Measurements from ENCODE around the gene PRKCH. TPM values are rescaled to one million over a fixed set of nuclear protein-coding genes. Genes with fewer than 3 reads are reported as not detected.

Gene PRKCH
- total RNA-seq, 1 donor from 2014 or later: 19.1 TPM

DNA sequence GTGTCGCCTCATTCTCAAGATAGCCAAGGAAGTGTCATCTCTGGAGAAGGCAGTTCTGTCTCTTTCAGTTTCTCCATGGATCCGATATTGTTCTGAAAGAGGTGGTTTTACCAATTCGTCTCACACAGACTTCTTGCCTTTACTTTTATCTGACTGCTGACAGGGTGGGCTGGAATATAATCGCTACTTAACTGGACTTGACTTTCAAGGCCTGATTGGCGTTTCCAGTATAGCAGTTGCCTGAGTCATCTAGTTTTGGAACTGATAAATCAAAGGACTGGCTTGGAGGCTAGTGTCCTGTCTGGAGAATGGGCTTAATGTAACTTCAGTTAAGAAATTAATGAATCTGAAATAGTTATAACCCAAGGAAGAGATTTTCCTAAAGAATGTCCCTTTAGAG lies 21.6 kb downstream of the PRKCH start:
- peaks cover 25% of the 10 kb centered on the region for H3K4me1 Mint-ChIP-seq (ENCODE audit: unreplicated experiment)
- TF ChIP-seq, protein P1, sequence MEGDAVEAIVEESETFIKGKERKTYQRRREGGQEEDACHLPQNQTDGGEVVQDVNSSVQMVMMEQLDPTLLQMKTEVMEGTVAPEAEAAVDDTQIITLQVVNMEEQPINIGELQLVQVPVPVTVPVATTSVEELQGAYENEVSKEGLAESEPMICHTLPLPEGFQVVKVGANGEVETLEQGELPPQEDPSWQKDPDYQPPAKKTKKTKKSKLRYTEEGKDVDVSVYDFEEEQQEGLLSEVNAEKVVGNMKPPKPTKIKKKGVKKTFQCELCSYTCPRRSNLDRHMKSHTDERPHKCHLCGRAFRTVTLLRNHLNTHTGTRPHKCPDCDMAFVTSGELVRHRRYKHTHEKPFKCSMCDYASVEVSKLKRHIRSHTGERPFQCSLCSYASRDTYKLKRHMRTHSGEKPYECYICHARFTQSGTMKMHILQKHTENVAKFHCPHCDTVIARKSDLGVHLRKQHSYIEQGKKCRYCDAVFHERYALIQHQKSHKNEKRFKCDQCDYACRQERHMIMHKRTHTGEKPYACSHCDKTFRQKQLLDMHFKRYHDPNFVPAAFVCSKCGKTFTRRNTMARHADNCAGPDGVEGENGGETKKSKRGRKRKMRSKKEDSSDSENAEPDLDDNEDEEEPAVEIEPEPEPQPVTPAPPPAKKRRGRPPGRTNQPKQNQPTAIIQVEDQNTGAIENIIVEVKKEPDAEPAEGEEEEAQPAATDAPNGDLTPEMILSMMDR (conservative IDR thresholded peaks at IDR 0.05): no peak

DNA sequence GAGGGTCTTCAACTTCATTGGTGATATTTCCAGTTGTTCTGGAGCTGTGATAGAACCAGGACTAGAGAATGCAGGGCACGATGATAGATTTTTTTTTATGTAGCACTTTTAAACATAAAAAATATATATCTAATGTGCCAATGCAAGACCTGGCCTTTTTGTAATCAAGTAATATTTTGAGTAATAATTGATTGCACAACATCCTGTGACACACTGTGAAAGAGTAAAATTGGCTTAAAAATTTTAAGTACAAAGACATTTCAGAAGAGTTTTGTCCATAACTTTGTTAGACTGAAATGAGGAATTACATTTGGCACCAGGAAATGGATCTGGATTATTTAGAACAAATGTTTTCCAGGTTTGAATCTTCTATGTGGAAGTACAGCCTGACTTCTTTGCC lies 22.1 kb downstream of the PRKCH start:
- Mint-ChIP-seq H3K27ac (no peak overlapping the region), H3K9me3 (no peaks in the 10 kb centered on the region), H3K4me3 (no peak overlapping the region), H3K27me3 (no peaks in the 10 kb centered on the region), H3K4me1 (ENCODE audit: unreplicated experiment) (peaks cover 20% of the 10 kb centered on the region), H3K36me3 (peaks cover 4% of the 10 kb centered on the region)
- TF ChIP-seq, protein P1 (conservative IDR thresholded peaks at IDR 0.05): no peak
- DNase-seq (ENCODE audit: extremely low spot score, unreplicated experiment): no peak

More for the DNA sequence above, 21.6 kb downstream of the PRKCH start:
- Mint-ChIP-seq H3K9me3 (no peaks in the 10 kb centered on the region), H3K27ac (no peak overlapping the region), H3K27me3 (no peaks in the 10 kb centered on the region), H3K36me3 (peaks cover 4% of the 10 kb centered on the region), H3K4me3 (no peak overlapping the region)
- no peak for DNase-seq (ENCODE audit: extremely low spot score, unreplicated experiment)

DNA sequence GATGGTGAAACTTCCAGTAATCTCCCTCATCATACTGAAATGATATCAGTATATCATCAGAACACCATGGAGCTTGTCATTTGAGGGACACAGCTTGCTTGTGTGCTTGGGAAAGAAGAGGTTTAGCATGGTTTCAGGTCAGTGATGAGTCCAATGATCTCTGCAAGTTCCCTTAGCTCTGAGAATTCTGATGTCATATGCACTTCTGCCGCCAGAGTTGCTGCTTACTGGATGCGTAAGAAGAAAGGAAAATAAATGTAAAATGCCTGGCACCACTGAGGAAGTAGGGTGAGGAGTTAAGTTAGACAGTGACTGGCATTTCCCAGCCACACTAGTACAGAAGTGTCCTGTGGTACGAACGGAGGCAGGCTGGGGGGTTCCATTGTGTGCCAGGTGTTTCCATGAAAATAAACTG lies 22.6 kb downstream of the PRKCH start:
- Mint-ChIP-seq H3K27me3 (no peaks in the 10 kb centered on the region), H3K4me1 (ENCODE audit: unreplicated experiment) (peaks cover 16% of the 10 kb centered on the region), H3K4me3 (no peak overlapping the region), H3K27ac (peak overlapping the region; percentile 61), H3K9me3 (no peaks in the 10 kb centered on the region), H3K36me3 (peaks cover 4% of the 10 kb centered on the region)
- no peak for DNase-seq (ENCODE audit: extremely low spot score, unreplicated experiment)
- TF ChIP-seq, protein P1 (conservative IDR thresholded peaks at IDR 0.05): no peak

DNA sequence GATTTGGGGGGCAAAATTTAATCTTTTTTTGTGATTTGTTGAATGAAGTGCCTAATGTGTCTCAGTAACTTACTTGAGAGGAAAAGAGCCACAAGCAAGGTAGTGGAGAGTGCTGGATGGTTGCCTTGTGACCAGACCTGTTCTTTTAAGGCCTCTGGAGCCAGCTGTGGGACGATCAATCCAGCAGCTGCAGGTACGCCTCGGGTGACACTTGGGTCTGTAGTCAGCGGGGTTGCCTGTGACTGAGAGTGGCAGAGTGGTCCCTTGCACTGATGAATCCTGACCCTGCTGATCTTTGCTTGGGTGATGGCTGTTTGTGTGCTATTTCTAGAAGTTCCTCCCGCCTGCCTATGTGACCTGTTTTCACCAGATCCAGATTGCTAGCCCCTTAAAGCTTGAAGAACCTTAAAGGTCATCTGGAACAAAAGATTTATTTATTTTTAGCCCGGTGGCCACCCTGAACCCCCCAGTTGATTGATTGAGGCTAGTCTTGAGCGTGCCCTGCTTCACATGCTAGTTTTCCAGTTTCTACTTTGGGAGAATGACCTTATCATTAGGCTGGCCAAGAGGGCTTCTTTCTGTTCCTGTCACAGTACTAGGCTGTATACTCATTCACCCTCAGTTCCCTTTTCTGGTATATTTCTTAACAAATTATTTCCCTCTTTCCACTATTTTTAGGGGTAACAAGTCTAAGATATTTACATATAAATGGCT lies 23.2 kb downstream of the PRKCH start:
- Mint-ChIP-seq H3K4me1 (ENCODE audit: unreplicated experiment) (peaks cover 16% of the 10 kb centered on the region), H3K27ac (peak overlapping the region; percentile 61), H3K4me3 (no peak overlapping the region), H3K36me3 (peaks cover 4% of the 10 kb centered on the region), H3K9me3 (no peaks in the 10 kb centered on the region), H3K27me3 (no peaks in the 10 kb centered on the region)
- no peak for DNase-seq (ENCODE audit: extremely low spot score, unreplicated experiment)
- TF ChIP-seq, protein P1 (conservative IDR thresholded peaks at IDR 0.05): no peak

DNA sequence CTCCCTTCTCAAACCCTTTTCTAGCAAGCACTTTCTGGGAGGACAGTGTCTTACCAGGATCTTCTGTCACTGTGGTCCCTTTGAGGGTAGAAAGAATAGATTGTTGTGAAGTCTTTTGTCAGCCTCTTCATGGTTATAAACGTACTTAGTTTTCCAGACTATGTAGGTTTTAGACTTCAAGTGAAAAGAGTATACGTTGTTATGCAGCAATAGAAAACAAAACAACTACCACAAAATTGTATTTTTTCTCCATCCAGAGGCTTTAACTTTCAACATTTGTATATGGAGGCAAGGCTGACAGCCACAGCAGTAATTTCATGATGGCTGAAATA lies 23.7 kb downstream of the PRKCH start:
- Mint-ChIP-seq H3K4me3 (no peak overlapping the region), H3K27ac (no peak overlapping the region), H3K9me3 (no peaks in the 10 kb centered on the region), H3K36me3 (peaks cover 4% of the 10 kb centered on the region), H3K4me1 (ENCODE audit: unreplicated experiment) (peaks cover 16% of the 10 kb centered on the region), H3K27me3 (no peaks in the 10 kb centered on the region)
- no peak for DNase-seq (ENCODE audit: extremely low spot score, unreplicated experiment)
- TF ChIP-seq, protein P1 (conservative IDR thresholded peaks at IDR 0.05): no peak

Measured in type B pancreatic cell (in vitro differentiated cells).